Measurements from ENCODE around the gene SLC37A2. TPM values are rescaled to one million over a fixed set of nuclear protein-coding genes. Genes with fewer than 3 reads are reported as not detected.

The SLC37A2 gene
- total RNA-seq, 2 experiments from 2014 or later: 0.70 to 0.74 TPM

- intact Hi-C loops (cut with micrococcal nuclease): no loop called here
- H3K27me3 Mint-ChIP-seq: no peaks in the 10 kb centered on the region
- no peak for DNase-seq
- H3K9me3 Mint-ChIP-seq: no peaks in the 10 kb centered on the region
- ChIA-PET POLR2A (no interaction called here), CTCF (no interaction called here)
- peaks cover 12% of the 10 kb centered on the region for H3K4me1 Mint-ChIP-seq (ENCODE audit: low read depth)
- H3K27ac Mint-ChIP-seq: no peak overlapping the region
- H3K4me3 Mint-ChIP-seq: no peak overlapping the region
- peaks cover 31% of the 10 kb centered on the region for H3K36me3 Mint-ChIP-seq (ENCODE audit: low read depth)
- no peak for TF ChIP-seq CTCF (IDR thresholded peaks at IDR 0.05)
- no peak for ATAC-seq
Measured at GRCh38 chr11:125102510-125102909, 39.4 kb downstream of the SLC37A2 start.

GRCh38 chr11:125105926-125106325 is 42.8 kb downstream of the SLC37A2 start:
- CTCF ChIA-PET: interaction anchor here (0.8 to 10.4 kb wide), 5 partner anchors 14 to 38 kb away, joined by 3 to 72 read pairs (median 5); no protein-coding TSS in a partner anchor
- H3K36me3 Mint-ChIP-seq (ENCODE audit: low read depth): peaks cover 17% of the 10 kb centered on the region
- no peak for TF ChIP-seq CTCF (IDR thresholded peaks at IDR 0.05)
- intact Hi-C loops (cut with micrococcal nuclease): no loop called here
- POLR2A ChIA-PET: interaction anchor here (1.2 kb wide), 1 partner anchor 10 kb away, joined by 3 read pairs; no protein-coding TSS in a partner anchor
- no peak for ATAC-seq
- H3K9me3 Mint-ChIP-seq: no peaks in the 10 kb centered on the region
- peaks cover 21% of the 10 kb centered on the region for H3K4me1 Mint-ChIP-seq (ENCODE audit: low read depth)
- no peak overlapping the region for H3K4me3 Mint-ChIP-seq
- no peaks in the 10 kb centered on the region for H3K27me3 Mint-ChIP-seq
- no peak overlapping the region for H3K27ac Mint-ChIP-seq
- no peak for DNase-seq

GRCh38 chr11:125108469-125108868 is 45.4 kb downstream of the SLC37A2 start:
- Mint-ChIP-seq H3K36me3 (ENCODE audit: low read depth) (peaks cover 3% of the 10 kb centered on the region), H3K4me1 (ENCODE audit: low read depth) (peaks cover 29% of the 10 kb centered on the region), H3K9me3 (peaks cover 1% of the 10 kb centered on the region), H3K4me3 (no peak overlapping the region), H3K27ac (no peak overlapping the region), H3K27me3 (no peaks in the 10 kb centered on the region)
- ChIA-PET CTCF (interaction anchor here (10.4 kb wide), 1 partner anchor 15 kb away, joined by 72 read pairs; no protein-coding TSS in a partner anchor), POLR2A (no interaction called here)
- TF ChIP-seq CTCF (IDR thresholded peaks at IDR 0.05): no peak
- no peak for ATAC-seq
- intact Hi-C loops (cut with micrococcal nuclease): no loop called here
- no peak for DNase-seq

- POLR2A ChIA-PET: interaction anchor here (0.6 to 1.1 kb wide), 5 partner anchors 32 to 274 kb away, joined by 3 read pairs; no protein-coding TSS in a partner anchor
- peaks cover 1% of the 10 kb centered on the region for H3K36me3 Mint-ChIP-seq (ENCODE audit: low read depth)
- DNase-seq (peak; percentile 40), ATAC-seq (no peak)
- peak overlapping the region; percentile 91 for H3K27ac Mint-ChIP-seq
- intact Hi-C loops (cut with micrococcal nuclease): no loop called here
- H3K9me3 Mint-ChIP-seq: peaks cover 1% of the 10 kb centered on the region
- peak overlapping the region; percentile 85 for H3K4me3 Mint-ChIP-seq
- peaks cover 24% of the 10 kb centered on the region for H3K4me1 Mint-ChIP-seq (ENCODE audit: low read depth)
- no peak for TF ChIP-seq CTCF (IDR thresholded peaks at IDR 0.05)
- H3K27me3 Mint-ChIP-seq: no peaks in the 10 kb centered on the region
- CTCF ChIA-PET: interaction anchor here (4.4 to 10.4 kb wide), 3 partner anchors 13 to 31 kb away, joined by 22 to 72 read pairs (median 33); no protein-coding TSS in a partner anchor
Measured at GRCh38 chr11:125110506-125110905, 47.4 kb downstream of the SLC37A2 start.

GRCh38 chr11:125111001-125111342 is 47.9 kb downstream of the SLC37A2 start:
- H3K9me3 Mint-ChIP-seq: peaks cover 1% of the 10 kb centered on the region
- peaks cover 1% of the 10 kb centered on the region for H3K36me3 Mint-ChIP-seq (ENCODE audit: low read depth)
- peak overlapping the region; percentile 91 for H3K27ac Mint-ChIP-seq
- ATAC-seq (no peak), DNase-seq (peak; percentile 23)
- no peak for TF ChIP-seq CTCF (IDR thresholded peaks at IDR 0.05)
- H3K4me1 Mint-ChIP-seq (ENCODE audit: low read depth): peaks cover 21% of the 10 kb centered on the region
- ChIA-PET POLR2A (interaction anchor here (0.6 to 1.1 kb wide), 6 partner anchors 31 to 274 kb away, joined by 3 read pairs; partner anchors contain the start of gene CCDC15), CTCF (interaction anchor here (1.1 to 10.4 kb wide), 5 partner anchors 9 to 235 kb away, joined by 4 to 72 read pairs (median 22); no protein-coding TSS in a partner anchor)
- H3K27me3 Mint-ChIP-seq: no peaks in the 10 kb centered on the region
- H3K4me3 Mint-ChIP-seq: peak overlapping the region; percentile 85
- intact Hi-C loops (cut with micrococcal nuclease): no loop called here

Measured in activated CD8-positive, alpha-beta T cell treated with anti-CD3 and anti-CD28 coated beads for 36 hours (primary cell).